NCI-H2171 (cell line): ENCODE measurements around the gene LPO.

ENCODE experiments used
- DNase-seq: peaks from one replicate; lab custom pipeline; 2025; lab: John Stamatoyannopoulos, UW

Gene LPO

GRCh38 chr17:58303971-58304749 lies 65.8 kb downstream of the LPO start:
- DNase-seq = peak; percentile 95

GRCh38 chr17:58304750-58305486 lies 66.5 kb downstream of the LPO start:
- no peak for DNase-seq

- no peak for DNase-seq
Measured at GRCh38 chr17:58305626-58306025, 67.2 kb downstream of the LPO start.

GRCh38 chr17:58306131-58306951 lies 68.0 kb downstream of the LPO start:
- DNase-seq = no peak

GRCh38 chr17:58307468-58308172 lies 69.2 kb downstream of the LPO start:
- DNase-seq = no peak

GRCh38 chr17:58308173-58308984 lies 70.0 kb downstream of the LPO start:
- no peak for DNase-seq

- DNase-seq = no peak
Measured at GRCh38 chr17:58308985-58309917, 70.9 kb downstream of the LPO start.

- DNase-seq = no peak
Measured at GRCh38 chr17:58309918-58310259, 71.5 kb downstream of the LPO start.

GRCh38 chr17:58310511-58311428 lies 72.4 kb downstream of the LPO start:
- DNase-seq = peak; percentile 84

- no peak for DNase-seq
Measured at GRCh38 chr17:58311429-58311894, 73.1 kb downstream of the LPO start.

GRCh38 chr17:58312021-58312630 lies 73.7 kb downstream of the LPO start:
- DNase-seq = no peak

GRCh38 chr17:58312829-58313228 lies 74.4 kb downstream of the LPO start:
- DNase-seq = peak; percentile 5

GRCh38 chr17:58313815-58314705 lies 75.7 kb downstream of the LPO start:
- DNase-seq = peak; percentile 74

GRCh38 chr17:58314706-58315015 lies 76.3 kb downstream of the LPO start:
- DNase-seq = no peak

- peak; percentile 72 for DNase-seq
Measured at GRCh38 chr17:58315281-58315711, 76.9 kb downstream of the LPO start.

- DNase-seq = no peak
Measured at GRCh38 chr17:58315750-58316149, 77.4 kb downstream of the LPO start.

- no peak for DNase-seq
Measured at GRCh38 chr17:58316260-58316960, 78.0 kb downstream of the LPO start.
